Measurements from ENCODE around the gene ALKBH3.

ALKBH3 gene

DNA sequence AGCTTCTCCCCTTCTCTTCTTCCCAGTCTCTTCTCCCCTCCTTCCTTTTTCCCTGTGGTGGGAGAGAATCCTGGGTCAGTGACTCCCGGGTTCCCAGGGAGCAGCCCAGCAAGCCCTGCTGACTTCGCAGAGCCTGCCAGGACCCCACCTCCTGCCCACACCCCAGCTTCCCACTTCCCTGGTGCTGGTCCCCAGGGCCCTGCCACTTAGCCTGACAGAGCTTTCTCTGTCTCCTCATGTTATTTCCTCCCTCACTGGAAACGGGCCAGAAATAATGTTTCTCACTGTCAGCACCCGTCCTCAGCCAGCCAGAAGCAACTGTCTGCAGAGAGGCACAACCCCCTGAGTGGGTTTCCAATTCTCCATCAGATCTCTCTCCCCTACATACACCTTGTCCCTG, 88.9 kb downstream of the ALKBH3 start:
- peak; percentile 34 for DNase-seq

All from NCI-H1694 (cell line).